HEK293T (cell line): Measurements from ENCODE around the gene AOPEP.

Experiments used
- BHLHE40 ChIP-seq: fragments of 450-650 bp; IDR thresholded peaks from 2 replicates; pipeline ENCODE4 v1.6.1; 2016; ENCODE audit warnings: mild to moderate bottlenecking, moderate library complexity, borderline replicate concordance
- CTBP1 ChIP-seq: fragments of 450-650 bp; IDR thresholded peaks from 2 replicates; pipeline ENCODE4 v1.6.1; 2016; ENCODE audit warnings: borderline replicate concordance
- ELF4 ChIP-seq: fragments of 450-650 bp; IDR thresholded peaks from 2 replicates; pipeline ENCODE4 v1.6.1; 2017; ENCODE audit warnings: antibody characterized with exemption
- FOXA1 ChIP-seq: fragments of 450-650 bp; IDR thresholded peaks from 2 replicates; pipeline ENCODE4 v1.6.1; 2016; ENCODE audit warnings: mild to moderate bottlenecking
- FOXK2 ChIP-seq: fragments of 450-650 bp; IDR thresholded peaks from 2 replicates; pipeline ENCODE4 v1.6.1; 2016; ENCODE audit warnings: mild to moderate bottlenecking
- HDGF ChIP-seq: fragments of 450-650 bp; IDR thresholded peaks from 2 replicates; pipeline ENCODE4 v1.6.1; 2017; ENCODE audit warnings: antibody characterized with exemption, borderline replicate concordance
- LEF1 ChIP-seq: fragments of 450-650 bp; IDR thresholded peaks from 2 replicates; pipeline ENCODE4 v1.6.1; 2017; ENCODE audit warnings: mild to moderate bottlenecking, borderline replicate concordance
- NFRKB ChIP-seq: fragments of 450-650 bp; IDR thresholded peaks from 2 replicates; pipeline ENCODE4 v1.6.1; 2016; ENCODE audit warnings: mild to moderate bottlenecking, moderate library complexity
- SP1 ChIP-seq: fragments of 450-650 bp; IDR thresholded peaks from 2 replicates; pipeline ENCODE4 v1.6.1; 2017
- SUZ12 ChIP-seq: fragments of 450-650 bp; IDR thresholded peaks from 2 replicates; pipeline ENCODE4 v1.6.1; 2016; ENCODE audit warnings: mild to moderate bottlenecking
- ZNF384 ChIP-seq: fragments of 450-650 bp; IDR thresholded peaks from 2 replicates; pipeline ENCODE4 v1.6.1; 2016
- TF ChIP-seq, protein P1 (sequence below): fragments of 450-650 bp; IDR thresholded peaks from 2 replicates; pipeline ENCODE4 v1.6.1; 2016

DNA sequence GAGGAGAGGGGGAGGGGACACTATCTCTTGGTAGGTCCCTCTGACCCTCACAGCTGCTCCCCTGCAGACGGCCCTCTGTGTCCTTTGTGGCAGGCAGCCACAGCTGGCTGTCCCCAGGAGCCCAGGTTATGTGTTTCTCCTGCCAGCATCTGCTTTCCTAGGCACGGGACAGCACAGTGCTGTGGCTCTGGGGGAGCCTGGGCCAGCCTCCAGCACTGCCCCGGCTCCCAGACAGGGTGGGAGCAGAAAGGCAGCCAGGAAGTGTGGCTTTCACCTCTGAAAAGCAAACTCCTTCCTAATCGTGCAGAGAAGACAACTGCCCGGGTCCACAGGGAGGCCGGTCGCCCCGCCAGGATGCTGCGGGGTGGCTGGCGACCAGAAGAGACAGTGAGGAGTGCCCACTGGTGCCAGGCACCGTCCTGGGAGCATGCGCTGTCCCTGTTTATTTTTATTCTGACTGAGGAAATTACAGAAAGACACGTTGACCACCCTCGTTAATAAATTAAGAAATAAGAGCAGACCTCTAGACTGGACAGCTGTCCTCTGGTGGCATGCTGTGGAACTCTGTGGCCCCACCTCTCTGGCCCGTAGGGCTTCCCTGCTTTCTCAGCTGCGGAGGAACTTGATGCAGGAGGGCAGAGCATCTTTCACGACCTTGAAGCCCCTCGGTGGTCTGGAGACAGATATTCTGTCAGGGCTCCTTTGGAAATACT lies 350.7 kb downstream of the AOPEP start:
- TF ChIP-seq SP1, result no peak
- TF ChIP-seq FOXA1, result no peak
- TF ChIP-seq LEF1, result no peak
- TF ChIP-seq ELF4, result no peak
- TF ChIP-seq, protein P1, sequence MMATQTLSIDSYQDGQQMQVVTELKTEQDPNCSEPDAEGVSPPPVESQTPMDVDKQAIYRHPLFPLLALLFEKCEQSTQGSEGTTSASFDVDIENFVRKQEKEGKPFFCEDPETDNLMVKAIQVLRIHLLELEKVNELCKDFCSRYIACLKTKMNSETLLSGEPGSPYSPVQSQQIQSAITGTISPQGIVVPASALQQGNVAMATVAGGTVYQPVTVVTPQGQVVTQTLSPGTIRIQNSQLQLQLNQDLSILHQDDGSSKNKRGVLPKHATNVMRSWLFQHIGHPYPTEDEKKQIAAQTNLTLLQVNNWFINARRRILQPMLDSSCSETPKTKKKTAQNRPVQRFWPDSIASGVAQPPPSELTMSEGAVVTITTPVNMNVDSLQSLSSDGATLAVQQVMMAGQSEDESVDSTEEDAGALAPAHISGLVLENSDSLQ, result no peak
- TF ChIP-seq HDGF, result no peak
- no peak for TF ChIP-seq ZNF384
- no peak for TF ChIP-seq SUZ12
- no peak for TF ChIP-seq BHLHE40
- TF ChIP-seq FOXK2, result no peak
- no peak for TF ChIP-seq NFRKB
- no peak for TF ChIP-seq CTBP1
